GM06990 (cell line): ENCODE measurements around the gene DFFB.

Experiments
- DNase-seq: peaks from one replicate; pipeline ENCODE4 v3.0.0-alpha.2; 2011; ENCODE audit not compliant: insufficient read length; ENCODE audit errors: extremely low read depth
- H3K27me3 ChIP-seq: replicated peaks from 2 replicates; pipeline ENCODE4 v1.6.0; 2011; ENCODE audit warnings: low read length; ENCODE audit not compliant: control insufficient read depth, insufficient read depth
- H3K36me3 ChIP-seq: 2 replicates; pipeline ENCODE4 v1.5.1; 2011; ENCODE audit warnings: low read length; ENCODE audit not compliant: control insufficient read depth, insufficient read depth
- H3K4me3 ChIP-seq: replicated peaks from 2 replicates; pipeline ENCODE4 v1.5.1; 2011; ENCODE audit warnings: low read depth, mild to moderate bottlenecking, control low read depth, low read length
- TF ChIP-seq, protein P1 (sequence below): IDR thresholded peaks from 2 replicates; pipeline ENCODE4 v1.5.1; 2011; ENCODE audit warnings: low read length, control low read depth, mild to moderate bottlenecking, inconsistent platforms; ENCODE audit not compliant: insufficient read depth, poor library complexity, severe bottlenecking

The DFFB gene

DNA sequence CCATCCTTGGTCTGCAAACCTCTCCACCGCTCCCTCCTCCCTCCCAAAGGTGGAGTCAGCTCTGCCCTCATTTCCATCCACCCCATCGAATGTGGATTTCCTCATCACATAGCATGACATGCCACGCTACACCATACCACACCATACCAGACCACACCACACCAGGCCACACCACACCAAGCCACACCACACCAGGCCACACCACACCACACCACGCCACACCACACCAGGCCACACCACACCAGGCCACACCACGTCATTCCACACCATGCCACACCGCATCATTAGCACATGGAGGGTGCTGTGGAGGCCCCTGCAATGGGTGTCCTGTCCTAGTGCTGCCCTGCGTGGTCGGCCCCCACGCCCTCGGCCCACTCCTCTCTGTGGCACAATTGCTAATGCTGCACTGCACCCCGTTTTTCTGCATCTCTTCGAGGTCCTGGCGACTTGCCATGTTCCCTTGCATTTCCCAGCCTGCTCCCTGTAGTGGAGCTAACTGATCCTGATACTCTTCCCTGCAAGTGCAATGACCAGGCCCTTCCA lies 11.3 kb downstream of the DFFB start:
- DNase-seq, result no peak
- no peaks in the 10 kb centered on the region for H3K27me3 ChIP-seq
- TF ChIP-seq, protein P1, sequence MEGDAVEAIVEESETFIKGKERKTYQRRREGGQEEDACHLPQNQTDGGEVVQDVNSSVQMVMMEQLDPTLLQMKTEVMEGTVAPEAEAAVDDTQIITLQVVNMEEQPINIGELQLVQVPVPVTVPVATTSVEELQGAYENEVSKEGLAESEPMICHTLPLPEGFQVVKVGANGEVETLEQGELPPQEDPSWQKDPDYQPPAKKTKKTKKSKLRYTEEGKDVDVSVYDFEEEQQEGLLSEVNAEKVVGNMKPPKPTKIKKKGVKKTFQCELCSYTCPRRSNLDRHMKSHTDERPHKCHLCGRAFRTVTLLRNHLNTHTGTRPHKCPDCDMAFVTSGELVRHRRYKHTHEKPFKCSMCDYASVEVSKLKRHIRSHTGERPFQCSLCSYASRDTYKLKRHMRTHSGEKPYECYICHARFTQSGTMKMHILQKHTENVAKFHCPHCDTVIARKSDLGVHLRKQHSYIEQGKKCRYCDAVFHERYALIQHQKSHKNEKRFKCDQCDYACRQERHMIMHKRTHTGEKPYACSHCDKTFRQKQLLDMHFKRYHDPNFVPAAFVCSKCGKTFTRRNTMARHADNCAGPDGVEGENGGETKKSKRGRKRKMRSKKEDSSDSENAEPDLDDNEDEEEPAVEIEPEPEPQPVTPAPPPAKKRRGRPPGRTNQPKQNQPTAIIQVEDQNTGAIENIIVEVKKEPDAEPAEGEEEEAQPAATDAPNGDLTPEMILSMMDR, result no peak
- H3K4me3 ChIP-seq, result no peak overlapping the region
- H3K36me3 ChIP-seq, result peaks cover 14% of the 10 kb centered on the region

DNA sequence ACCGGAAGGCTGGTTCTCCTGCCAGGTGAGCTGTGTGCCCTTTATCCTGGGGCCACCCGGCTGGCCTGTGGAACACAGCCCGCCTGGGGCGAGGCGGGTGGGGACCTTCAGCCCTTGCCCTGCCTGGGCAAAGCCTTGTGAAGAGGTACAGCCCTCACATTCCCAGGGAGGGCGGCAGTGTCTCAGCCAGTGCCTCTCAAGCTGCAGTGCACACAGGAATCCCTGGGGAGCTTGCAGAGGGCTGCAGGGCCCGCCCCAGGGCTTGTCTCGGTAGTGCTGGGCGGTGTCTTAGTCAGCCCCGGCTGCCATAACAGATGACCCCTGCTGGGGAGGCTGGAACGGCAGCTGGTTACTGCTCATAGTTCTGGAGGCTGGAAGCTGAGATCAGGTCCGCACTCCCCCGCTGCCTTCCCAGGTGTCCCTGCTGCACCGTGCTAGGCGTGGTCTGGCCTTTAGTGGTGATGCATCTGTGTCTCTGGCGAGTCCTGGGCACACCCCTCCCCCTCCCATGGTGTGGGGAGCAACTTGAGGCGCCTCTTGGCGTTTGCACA lies 12.6 kb downstream of the DFFB start:
- TF ChIP-seq, protein P1, result no peak
- Histone ChIP-seq H3K4me3 (no peak overlapping the region), H3K36me3 (peaks cover 16% of the 10 kb centered on the region), H3K27me3 (no peaks in the 10 kb centered on the region)
- DNase-seq, result no peak

DNA sequence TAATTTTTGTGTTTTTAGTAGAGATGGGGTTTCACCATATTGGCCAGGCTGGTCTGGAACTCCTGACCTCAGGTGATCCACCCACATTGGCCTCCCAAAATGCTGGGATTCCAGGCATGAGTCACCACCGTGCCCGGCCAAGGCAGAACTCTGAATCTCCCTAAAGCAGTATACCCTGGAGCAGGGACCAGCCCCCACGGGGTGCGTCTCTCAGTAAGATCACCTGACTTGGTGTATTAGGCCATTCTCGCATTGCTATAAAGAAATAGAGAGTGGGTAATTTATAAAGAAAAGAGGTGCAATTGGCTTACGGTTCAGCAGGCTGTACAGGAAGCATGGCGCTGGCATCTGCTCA lies 14.2 kb downstream of the DFFB start:
- Histone ChIP-seq H3K36me3 (peaks cover 14% of the 10 kb centered on the region), H3K4me3 (no peak overlapping the region), H3K27me3 (no peaks in the 10 kb centered on the region)
- TF ChIP-seq, protein P1, result no peak
- no peak for DNase-seq

DNA sequence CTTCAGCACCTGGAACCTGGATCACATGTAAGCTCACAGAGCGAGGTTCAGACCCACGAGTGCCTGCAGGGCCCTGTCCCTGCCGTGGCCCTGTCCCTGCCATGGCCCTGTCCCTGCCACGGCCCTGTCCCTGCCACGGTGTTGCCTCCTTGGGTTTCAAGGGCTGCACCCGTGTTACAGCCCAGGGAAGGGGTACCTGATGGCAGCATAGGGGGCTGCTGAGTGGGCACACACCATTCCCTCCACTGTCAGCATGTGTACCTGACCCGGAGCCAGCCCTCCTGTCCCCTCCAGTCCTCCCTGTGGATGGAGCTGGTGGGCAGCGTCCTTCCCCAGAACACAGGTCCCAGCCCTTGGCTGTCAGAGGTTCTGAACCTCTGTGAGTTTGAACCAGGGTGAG lies 15.3 kb downstream of the DFFB start:
- TF ChIP-seq, protein P1, result no peak
- no peaks in the 10 kb centered on the region for H3K27me3 ChIP-seq
- peaks cover 15% of the 10 kb centered on the region for H3K36me3 ChIP-seq
- no peak overlapping the region for H3K4me3 ChIP-seq
- no peak for DNase-seq

DNA sequence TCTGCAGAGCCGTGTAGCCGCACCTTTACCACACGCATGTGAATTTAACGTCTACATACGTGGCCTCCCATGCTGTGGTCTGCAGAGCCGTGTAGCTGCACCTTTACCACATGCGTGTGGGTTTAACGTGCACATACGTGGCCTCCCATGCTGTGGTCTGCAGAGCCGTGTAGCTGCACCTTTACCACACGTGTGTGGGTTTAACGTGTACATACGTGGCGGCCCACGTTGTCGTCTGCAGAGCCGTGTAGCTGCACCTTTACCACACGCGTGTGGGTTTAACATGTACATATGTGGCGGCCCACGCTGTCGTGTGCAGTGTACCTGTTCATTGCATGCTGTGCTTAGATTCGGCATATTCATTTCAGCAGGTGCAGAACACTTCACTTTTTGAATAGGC lies 17.5 kb downstream of the DFFB start:
- H3K36me3 ChIP-seq, result peaks cover 8% of the 10 kb centered on the region
- no peak for DNase-seq
- TF ChIP-seq, protein P1, result no peak
- no peaks in the 10 kb centered on the region for H3K27me3 ChIP-seq
- H3K4me3 ChIP-seq, result no peak overlapping the region

DNA sequence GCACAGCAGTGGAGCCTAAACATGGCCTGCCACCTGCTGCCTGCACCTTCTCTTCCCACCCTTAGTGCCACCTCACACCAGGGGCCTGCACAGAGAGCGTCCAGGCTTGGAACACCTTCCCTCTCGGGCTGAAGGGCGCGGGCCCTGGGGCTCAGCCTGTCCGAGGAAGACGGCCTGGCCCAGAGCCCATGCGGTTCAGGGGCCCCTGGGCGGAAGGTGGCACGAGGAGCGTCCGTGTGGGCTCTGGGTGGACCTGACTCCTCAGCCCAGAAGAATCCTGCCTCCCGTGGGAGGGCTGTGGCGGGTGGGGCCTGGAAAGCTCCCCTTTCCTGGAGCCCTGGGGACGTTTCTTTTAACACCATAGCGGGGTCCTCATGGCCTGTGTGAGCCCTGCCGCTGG lies 19.4 kb downstream of the DFFB start:
- Histone ChIP-seq H3K4me3 (no peak overlapping the region), H3K36me3 (peaks cover 12% of the 10 kb centered on the region), H3K27me3 (no peaks in the 10 kb centered on the region)
- no peak for DNase-seq
- TF ChIP-seq, protein P1, result no peak
